Loucy (cell line): ENCODE data around the gene UGP2.

ENCODE experiments used
- H2AFZ ChIP-seq: fragments of 200-600 bp; sonication (generic); 2 replicates; pipeline ENCODE4 v1.6.0; 2016; ENCODE audit warnings: antibody characterized with exemption, mild to moderate bottlenecking, low read length, moderate library complexity
- H3F3A ChIP-seq: fragments of 200-600 bp; 2 replicates; pipeline ENCODE4 v1.6.0; 2016; ENCODE audit warnings: antibody characterized with exemption, low read depth, mild to moderate bottlenecking
- H3K27me3 ChIP-seq: fragments of 200-600 bp; sonication (generic); 2 replicates; pipeline ENCODE4 v1.6.1; 2014; ENCODE audit warnings: low read length, mild to moderate bottlenecking; ENCODE audit not compliant: insufficient read depth, poor library complexity, severe bottlenecking
- H3K36me3 ChIP-seq: fragments of 200-600 bp; sonication (generic); 2 replicates; pipeline ENCODE4 v1.6.1; 2016; ENCODE audit warnings: low read length; ENCODE audit not compliant: insufficient read depth
- H3K4me1 ChIP-seq: fragments of 200-600 bp; sonication (generic); 2 replicates; pipeline ENCODE4 v1.5.1; 2014; ENCODE audit warnings: low read length, mild to moderate bottlenecking; ENCODE audit not compliant: insufficient read depth, poor library complexity, severe bottlenecking
- H3K4me2 ChIP-seq: fragments of 200-600 bp; sonication (generic); 2 replicates; pipeline ENCODE4 v1.6.0; 2014; ENCODE audit warnings: antibody characterized with exemption, low read length, low read depth, mild to moderate bottlenecking; ENCODE audit not compliant: poor library complexity, severe bottlenecking
- H3K4me3 ChIP-seq: fragments of 200-600 bp; sonication (generic); 2 replicates; pipeline ENCODE4 v1.5.1; 2014; ENCODE audit warnings: low read length, mild to moderate bottlenecking, mixed read lengths; ENCODE audit not compliant: poor library complexity, severe bottlenecking
- H3K79me2 ChIP-seq: fragments of 200-600 bp; sonication (generic); 2 replicates; pipeline ENCODE4 v1.6.1; 2014; ENCODE audit warnings: low read length; ENCODE audit not compliant: insufficient read depth
- H3K9ac ChIP-seq: fragments of 200-600 bp; sonication (generic); 2 replicates; pipeline ENCODE4 v1.6.0; 2014; ENCODE audit warnings: mild to moderate bottlenecking, low read depth, low read length, moderate library complexity; ENCODE audit not compliant: poor library complexity, severe bottlenecking
- H3K9me2 ChIP-seq: fragments of 200-600 bp; sonication (generic); replicated peaks from 2 replicates; pipeline ENCODE4 v1.6.1; 2016; ENCODE audit warnings: low read depth, low read length, mixed read lengths
- H3K9me3 ChIP-seq: fragments of 200-600 bp; sonication (generic); 2 replicates; pipeline ENCODE4 v1.6.1; 2014; ENCODE audit warnings: mild to moderate bottlenecking, antibody characterized with exemption, low read length, low read depth; ENCODE audit not compliant: insufficient read depth
- H4K20me1 ChIP-seq: fragments of 200-600 bp; sonication (generic); 2 replicates; pipeline ENCODE4 v1.6.0; 2014; ENCODE audit warnings: antibody characterized with exemption, low read length, mild to moderate bottlenecking; ENCODE audit not compliant: insufficient read depth, poor library complexity, severe bottlenecking
- EZH2phosphoT487 ChIP-seq: fragments of 200-600 bp; IDR thresholded peaks from 2 replicates; pipeline ENCODE4 v1.6.1; 2018; ENCODE audit warnings: antibody characterized with exemption, mild to moderate bottlenecking, moderate library complexity, borderline replicate concordance
- TF ChIP-seq, protein P1 (sequence below): fragments of 200-600 bp; sonication (generic); conservative IDR thresholded peaks from 2 replicates; pipeline ENCODE4 v1.5.1; 2014; ENCODE audit warnings: mild to moderate bottlenecking, antibody characterized with exemption, low read length

UGP2 gene

DNA sequence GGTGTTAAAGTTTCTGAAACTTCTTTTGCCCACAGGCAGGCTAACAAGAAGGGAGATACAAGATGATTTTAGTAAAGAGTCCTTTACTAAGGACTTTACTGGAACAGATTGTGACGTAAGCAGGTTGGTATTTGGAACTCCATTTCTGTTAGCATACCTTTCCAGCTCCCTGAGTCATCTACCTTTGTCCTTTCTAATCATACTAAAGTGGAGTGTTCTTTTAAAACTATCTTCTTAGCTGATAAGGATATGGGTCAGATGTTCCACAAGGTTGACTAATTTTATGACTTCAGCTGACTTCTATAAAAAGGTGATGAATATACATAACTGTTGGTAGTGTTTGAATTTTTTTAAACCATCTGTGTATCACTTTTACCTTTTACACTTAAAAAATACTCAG lies 21.1 kb downstream of the UGP2 start:
- H3F3A ChIP-seq = no peaks in the 10 kb centered on the region
- no peak overlapping the region for H2AFZ ChIP-seq
- no peak overlapping the region for H3K4me3 ChIP-seq
- peaks cover 70% of the 10 kb centered on the region for H3K36me3 ChIP-seq
- no peak overlapping the region for H3K9ac ChIP-seq
- no peaks in the 10 kb centered on the region for H3K9me2 ChIP-seq
- H3K79me2 ChIP-seq = peaks cover 26% of the 10 kb centered on the region; the same call in 1 of the 2 replicates
- no peak overlapping the region for H3K4me2 ChIP-seq
- no peaks in the 10 kb centered on the region for H3K9me3 ChIP-seq
- no peaks in the 10 kb centered on the region for H3K4me1 ChIP-seq
- no peaks in the 10 kb centered on the region for H3K27me3 ChIP-seq
- TF ChIP-seq, protein P1, sequence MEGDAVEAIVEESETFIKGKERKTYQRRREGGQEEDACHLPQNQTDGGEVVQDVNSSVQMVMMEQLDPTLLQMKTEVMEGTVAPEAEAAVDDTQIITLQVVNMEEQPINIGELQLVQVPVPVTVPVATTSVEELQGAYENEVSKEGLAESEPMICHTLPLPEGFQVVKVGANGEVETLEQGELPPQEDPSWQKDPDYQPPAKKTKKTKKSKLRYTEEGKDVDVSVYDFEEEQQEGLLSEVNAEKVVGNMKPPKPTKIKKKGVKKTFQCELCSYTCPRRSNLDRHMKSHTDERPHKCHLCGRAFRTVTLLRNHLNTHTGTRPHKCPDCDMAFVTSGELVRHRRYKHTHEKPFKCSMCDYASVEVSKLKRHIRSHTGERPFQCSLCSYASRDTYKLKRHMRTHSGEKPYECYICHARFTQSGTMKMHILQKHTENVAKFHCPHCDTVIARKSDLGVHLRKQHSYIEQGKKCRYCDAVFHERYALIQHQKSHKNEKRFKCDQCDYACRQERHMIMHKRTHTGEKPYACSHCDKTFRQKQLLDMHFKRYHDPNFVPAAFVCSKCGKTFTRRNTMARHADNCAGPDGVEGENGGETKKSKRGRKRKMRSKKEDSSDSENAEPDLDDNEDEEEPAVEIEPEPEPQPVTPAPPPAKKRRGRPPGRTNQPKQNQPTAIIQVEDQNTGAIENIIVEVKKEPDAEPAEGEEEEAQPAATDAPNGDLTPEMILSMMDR = no peak
- no peak for TF ChIP-seq EZH2phosphoT487
- H4K20me1 ChIP-seq = peaks cover 13% of the 10 kb centered on the region

DNA sequence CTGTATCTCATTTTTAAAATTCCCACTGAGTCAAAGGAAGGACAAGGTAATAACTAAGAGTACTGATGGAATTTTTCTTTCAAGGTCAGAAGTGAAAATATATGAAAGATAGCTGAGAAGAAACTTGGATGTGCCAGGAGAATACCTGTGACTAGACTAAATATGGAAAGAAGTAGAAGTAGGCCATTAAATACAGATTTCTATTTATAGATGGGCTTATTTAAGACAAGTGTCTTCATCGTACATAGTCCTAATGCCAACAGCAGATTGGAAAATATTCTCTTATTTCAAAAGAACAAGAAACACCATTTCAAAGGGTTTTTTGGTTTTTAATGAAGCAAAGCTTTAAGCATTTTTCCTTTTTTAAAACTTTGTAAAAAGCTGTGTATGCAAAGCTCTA lies 22.0 kb downstream of the UGP2 start:
- Histone ChIP-seq H3K27me3 (no peaks in the 10 kb centered on the region), H3K9me2 (no peaks in the 10 kb centered on the region), H3K79me2 (peaks cover 27% of the 10 kb centered on the region; the same call in 1 of the 2 replicates), H3K4me3 (no peak overlapping the region), H3K9me3 (no peaks in the 10 kb centered on the region), H3F3A (no peaks in the 10 kb centered on the region), H3K4me1 (no peaks in the 10 kb centered on the region), H3K4me2 (no peak overlapping the region), H2AFZ (no peak overlapping the region), H4K20me1 (peaks cover 13% of the 10 kb centered on the region), H3K36me3 (peaks cover 62% of the 10 kb centered on the region), H3K9ac (no peak overlapping the region)
- TF ChIP-seq, protein P1 = no peak
- no peak for TF ChIP-seq EZH2phosphoT487

DNA sequence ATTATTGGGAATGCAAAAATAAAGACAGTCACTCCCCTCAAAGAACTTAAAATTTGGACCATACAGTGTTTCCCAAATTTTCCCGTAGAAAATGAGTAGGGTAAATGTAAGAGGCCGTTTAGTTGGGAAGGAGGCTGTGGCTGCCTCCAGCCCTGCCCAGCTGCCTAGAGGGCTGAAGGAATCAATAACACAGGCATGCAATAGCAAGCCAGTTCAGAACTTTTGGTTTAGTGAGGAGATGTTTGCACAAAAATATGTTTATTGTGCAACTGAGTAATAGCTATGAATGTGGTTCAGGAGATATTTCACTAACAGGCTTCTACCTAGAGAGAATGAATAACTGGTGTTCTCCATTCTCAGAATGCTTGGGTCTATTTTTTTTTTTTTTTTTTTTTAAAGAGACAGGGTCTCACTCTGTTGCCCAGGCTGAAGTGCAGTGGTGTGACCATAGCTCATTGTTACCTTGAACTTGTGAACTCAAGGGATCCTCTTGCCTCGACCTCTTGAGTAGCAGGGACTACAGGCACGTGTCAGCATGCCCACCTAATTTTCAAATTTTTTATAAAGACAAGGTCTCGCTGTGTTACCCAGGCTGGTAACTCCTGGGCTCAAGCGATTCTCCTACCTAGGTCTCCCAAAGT lies 23.6 kb downstream of the UGP2 start:
- Histone ChIP-seq H2AFZ (no peak overlapping the region), H4K20me1 (peaks cover 13% of the 10 kb centered on the region), H3K27me3 (no peaks in the 10 kb centered on the region), H3K79me2 (peaks cover 34% of the 10 kb centered on the region), H3K4me3 (no peak overlapping the region), H3K9ac (no peak overlapping the region), H3K4me1 (no peaks in the 10 kb centered on the region), H3K4me2 (no peak overlapping the region), H3F3A (no peaks in the 10 kb centered on the region), H3K9me3 (no peaks in the 10 kb centered on the region), H3K9me2 (no peaks in the 10 kb centered on the region), H3K36me3 (peaks cover 47% of the 10 kb centered on the region)
- TF ChIP-seq, protein P1 = no peak
- TF ChIP-seq EZH2phosphoT487 = no peak
